C4-2B (cell line): ENCODE results near the gene SPSB1.

Experiments
- ZFX ChIP-seq: fragments of 450-650 bp; IDR thresholded peaks from 2 replicates; pipeline ENCODE4 v1.6.1; 2017
- TF ChIP-seq, protein P1 (sequence below): fragments of 450-650 bp; conservative IDR thresholded peaks from 2 replicates; pipeline ENCODE4 v1.5.1; 2017; ENCODE audit warnings: mild to moderate bottlenecking

DNA sequence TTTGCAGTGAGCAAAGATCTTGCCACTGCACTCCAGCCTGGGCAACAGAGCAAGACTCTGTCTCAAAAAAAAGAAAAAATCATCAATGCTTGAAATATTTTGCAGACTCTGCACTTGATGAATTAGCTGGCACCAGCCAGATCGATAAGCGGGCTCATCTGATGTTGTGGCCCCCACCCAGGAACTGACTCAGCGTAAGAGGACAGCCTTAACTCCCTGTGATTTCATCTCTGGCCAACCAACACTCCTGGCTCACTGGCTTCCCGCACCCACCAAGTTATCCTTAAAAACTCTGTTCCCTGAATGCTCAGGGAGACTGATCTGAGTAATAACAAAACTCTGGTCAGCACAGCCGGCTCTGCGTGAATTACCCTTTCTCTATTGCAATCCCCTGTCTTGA, 98.9 kb downstream of the SPSB1 start:
- TF ChIP-seq, protein P1, sequence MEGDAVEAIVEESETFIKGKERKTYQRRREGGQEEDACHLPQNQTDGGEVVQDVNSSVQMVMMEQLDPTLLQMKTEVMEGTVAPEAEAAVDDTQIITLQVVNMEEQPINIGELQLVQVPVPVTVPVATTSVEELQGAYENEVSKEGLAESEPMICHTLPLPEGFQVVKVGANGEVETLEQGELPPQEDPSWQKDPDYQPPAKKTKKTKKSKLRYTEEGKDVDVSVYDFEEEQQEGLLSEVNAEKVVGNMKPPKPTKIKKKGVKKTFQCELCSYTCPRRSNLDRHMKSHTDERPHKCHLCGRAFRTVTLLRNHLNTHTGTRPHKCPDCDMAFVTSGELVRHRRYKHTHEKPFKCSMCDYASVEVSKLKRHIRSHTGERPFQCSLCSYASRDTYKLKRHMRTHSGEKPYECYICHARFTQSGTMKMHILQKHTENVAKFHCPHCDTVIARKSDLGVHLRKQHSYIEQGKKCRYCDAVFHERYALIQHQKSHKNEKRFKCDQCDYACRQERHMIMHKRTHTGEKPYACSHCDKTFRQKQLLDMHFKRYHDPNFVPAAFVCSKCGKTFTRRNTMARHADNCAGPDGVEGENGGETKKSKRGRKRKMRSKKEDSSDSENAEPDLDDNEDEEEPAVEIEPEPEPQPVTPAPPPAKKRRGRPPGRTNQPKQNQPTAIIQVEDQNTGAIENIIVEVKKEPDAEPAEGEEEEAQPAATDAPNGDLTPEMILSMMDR, result no peak
- no peak for TF ChIP-seq ZFX
